GM20000 (cell line): ENCODE data around the gene PPP4R4.
"Not testable (repeated sequence)": the region's sequence is repeated elsewhere in the genome, so short reads cannot be mapped to it uniquely, and the experiment has no call there.

ENCODE experiments used
- DNase-seq: peaks from one replicate; pipeline ENCODE4 v3.0.0; 2012; ENCODE audit warnings: low spot score
- CTCF ChIP-seq: IDR thresholded peaks from 2 replicates; pipeline ENCODE4 v1.5.1; 2012; ENCODE audit warnings: mild to moderate bottlenecking, control low read depth; ENCODE audit errors: extremely low read depth, missing control alignments

Gene PPP4R4

GRCh38 chr14:94144765-94145164, 29.4 kb upstream of the PPP4R4 start:
- no peak for TF ChIP-seq CTCF
- DNase-seq: no peak

- TF ChIP-seq CTCF: no peak
- DNase-seq: no peak
These were observed 28.1 kb upstream of the PPP4R4 start for GRCh38 chr14:94145902-94146527.

- no peak for DNase-seq
- TF ChIP-seq CTCF: no peak
These were observed 21.4 kb upstream of the PPP4R4 start for GRCh38 chr14:94152676-94153075.

- DNase-seq: no peak
- TF ChIP-seq CTCF: no peak
These were observed 20.3 kb upstream of the PPP4R4 start for GRCh38 chr14:94153750-94154342.

- DNase-seq: not testable (repeated sequence)
These were observed 18.0 kb upstream of the PPP4R4 start for GRCh38 chr14:94156143-94156542.

- no peak for DNase-seq
These were observed 16.9 kb upstream of the PPP4R4 start for GRCh38 chr14:94157197-94157596.

GRCh38 chr14:94158239-94158883, 15.8 kb upstream of the PPP4R4 start:
- no peak for DNase-seq
- TF ChIP-seq CTCF: no peak

More at GRCh38 chr14:94157197-94157596, 16.9 kb upstream of the PPP4R4 start:
- no peak for TF ChIP-seq CTCF
